Measurements from ENCODE around the gene WDR91. TPM values are rescaled to one million over a fixed set of nuclear protein-coding genes. Genes with fewer than 3 reads are reported as not detected.

WDR91 gene
- total and polyA plus RNA-seq, 2 donors (not counting 1 experiment from before 2014, with no cell fraction given) = 26.7 to 40.7 TPM

DNA sequence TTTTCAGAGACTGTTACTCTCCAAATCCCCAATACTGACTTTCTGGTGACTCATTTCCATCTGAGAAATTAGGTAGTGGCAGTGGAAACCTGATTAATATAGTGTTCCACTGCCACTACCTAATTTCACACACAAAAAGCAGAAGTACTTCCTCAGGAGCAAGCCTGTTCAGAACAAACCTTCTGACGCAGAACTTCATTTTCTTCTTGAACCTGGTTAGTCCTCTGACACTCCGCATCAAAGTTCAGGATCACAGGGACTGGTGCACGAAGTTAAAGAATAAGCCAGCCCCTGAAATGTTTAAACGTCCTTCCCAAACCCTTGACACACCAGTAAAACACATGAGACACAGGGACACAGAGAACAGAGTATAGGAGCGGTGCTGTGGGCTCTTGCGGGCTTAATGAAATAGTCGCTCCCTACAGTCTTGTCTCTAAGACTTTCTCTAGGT, 4.4 kb downstream of the WDR91 start:
- Histone ChIP-seq H3K27ac (ENCODE audit: low read length in 2 of 2) (peak overlapping the region in 1 of 2 donors; percentile 14), H3K9me3 (ENCODE audit: control extremely low read depth in 1 of 3, control insufficient read depth in 2 of 3, insufficient read depth in 1 of 3, low read length in 2 of 3) (no peaks in the 10 kb centered on the region), H3K9ac (ENCODE audit: low read length) (peak overlapping the region; percentile 8), H3K27me3 (replicated peaks in 1 of 4; ENCODE audit: control extremely low read depth in 1 of 4, control insufficient read depth in 3 of 4, insufficient read depth in 4 of 4, low read length in 3 of 4) (no peaks in the 10 kb centered on the region), H3K36me3 (replicated peaks in 1 of 2; ENCODE audit: control extremely low read depth in 1 of 2, control insufficient read depth in 1 of 2, extremely low read depth in 1 of 2, insufficient read depth in 2 of 2, low read length in 1 of 2) (peaks cover 5 to 38% of the 10 kb centered on the region in 2 experiments), H4K20me1 (ENCODE audit: control insufficient read depth, insufficient read depth, low read length, poor library complexity, severe bottlenecking) (no peaks in the 10 kb centered on the region), H3K79me2 (ENCODE audit: control insufficient read depth, insufficient read depth, low read length) (peaks cover 22% of the 10 kb centered on the region), H3K4me1 (ENCODE audit: control insufficient read depth in 2 of 2, insufficient read depth in 2 of 2, low read length in 2 of 2) (peaks cover 33 to 34% of the 10 kb centered on the region in 2 donors), H3K4me2 (replicated peaks; ENCODE audit: low read depth, low read length, poor library complexity, severe bottlenecking) (peak overlapping the region; percentile 57), H2AFZ (ENCODE audit: insufficient read depth, low read depth, low read length, poor library complexity, severe bottlenecking) (peak overlapping the region; percentile 63), H3K4me3 (ENCODE audit: control extremely low read depth in 1 of 5, extremely low read depth in 1 of 5, insufficient read depth in 1 of 5, low read depth in 2 of 5, low read length in 4 of 5) (no peak overlapping the region)
- Mint-ChIP-seq H3K27ac (peak overlapping the region; percentile 86), H3K4me1 (peaks cover 57% of the 10 kb centered on the region), H3K27me3 (no peaks in the 10 kb centered on the region), H3K9me3 (ENCODE audit: insufficient read depth) (no peaks in the 10 kb centered on the region), H3K4me3 (peak overlapping the region; percentile 82)
- intact Hi-C loops (cut with micrococcal nuclease) = no loop called here
- ChIA-PET POLR2A (interaction anchor here (0.6 kb wide), 1 partner anchor 48 kb away, joined by 3 read pairs; no protein-coding TSS in a partner anchor), CTCF (interaction anchor here (1.0 to 1.5 kb wide), 4 partner anchors 59 to 220 kb away, joined by 3 to 5 read pairs (median 3); partner anchors contain the start of genes AGBL3 and TMEM140)
- TF ChIP-seq, protein P1, sequence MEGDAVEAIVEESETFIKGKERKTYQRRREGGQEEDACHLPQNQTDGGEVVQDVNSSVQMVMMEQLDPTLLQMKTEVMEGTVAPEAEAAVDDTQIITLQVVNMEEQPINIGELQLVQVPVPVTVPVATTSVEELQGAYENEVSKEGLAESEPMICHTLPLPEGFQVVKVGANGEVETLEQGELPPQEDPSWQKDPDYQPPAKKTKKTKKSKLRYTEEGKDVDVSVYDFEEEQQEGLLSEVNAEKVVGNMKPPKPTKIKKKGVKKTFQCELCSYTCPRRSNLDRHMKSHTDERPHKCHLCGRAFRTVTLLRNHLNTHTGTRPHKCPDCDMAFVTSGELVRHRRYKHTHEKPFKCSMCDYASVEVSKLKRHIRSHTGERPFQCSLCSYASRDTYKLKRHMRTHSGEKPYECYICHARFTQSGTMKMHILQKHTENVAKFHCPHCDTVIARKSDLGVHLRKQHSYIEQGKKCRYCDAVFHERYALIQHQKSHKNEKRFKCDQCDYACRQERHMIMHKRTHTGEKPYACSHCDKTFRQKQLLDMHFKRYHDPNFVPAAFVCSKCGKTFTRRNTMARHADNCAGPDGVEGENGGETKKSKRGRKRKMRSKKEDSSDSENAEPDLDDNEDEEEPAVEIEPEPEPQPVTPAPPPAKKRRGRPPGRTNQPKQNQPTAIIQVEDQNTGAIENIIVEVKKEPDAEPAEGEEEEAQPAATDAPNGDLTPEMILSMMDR (IDR thresholded peaks at IDR 0.05) = no peak
- no peak for ATAC-seq (ENCODE audit: low read depth)
- 52% methylated on average over 7 of the region's 7 CpGs for WGBS (ENCODE audit: insufficient coverage)
- DNase-seq = peak; percentile 50

DNA sequence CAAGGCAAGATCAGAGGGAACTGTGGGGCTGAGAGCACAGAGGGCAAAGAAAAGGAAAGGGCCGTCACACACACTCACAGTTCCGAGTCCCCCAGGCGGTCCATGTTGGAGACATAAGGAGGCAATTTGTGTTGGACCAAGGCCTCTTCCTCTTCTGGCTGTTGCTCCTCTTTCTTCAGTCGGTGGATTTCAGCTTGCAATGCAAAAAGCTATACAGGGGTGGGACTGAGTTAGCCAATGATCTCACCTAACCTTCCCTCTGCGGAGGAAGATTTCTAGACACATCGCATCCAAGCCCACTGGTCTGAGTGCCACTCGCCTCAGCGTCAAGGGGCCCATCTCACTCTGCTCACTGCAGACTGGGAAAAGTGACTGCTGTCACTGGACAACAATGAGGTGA, 5.5 kb downstream of the WDR91 start:
- H3K27ac ChIP-seq (ENCODE audit: low read length in 2 of 2) = no peak overlapping the region
- peaks cover 20% of the 10 kb centered on the region for H3K79me2 ChIP-seq (ENCODE audit: control insufficient read depth, insufficient read depth, low read length)
- Mint-ChIP-seq H3K27ac (peak overlapping the region; percentile 3), H3K4me3 (no peak overlapping the region), H3K9me3 (ENCODE audit: insufficient read depth) (no peaks in the 10 kb centered on the region), H3K27me3 (no peaks in the 10 kb centered on the region), H3K4me1 (peaks cover 51% of the 10 kb centered on the region)
- DNase-seq (no peak), ATAC-seq (ENCODE audit: low read depth) (no peak)
- no peaks in the 10 kb centered on the region for H3K27me3 ChIP-seq (replicated peaks in 1 of 4; ENCODE audit: control extremely low read depth in 1 of 4, control insufficient read depth in 3 of 4, insufficient read depth in 4 of 4, low read length in 3 of 4)
- H2AFZ ChIP-seq (ENCODE audit: insufficient read depth, low read depth, low read length, poor library complexity, severe bottlenecking) = no peak overlapping the region
- POLR2A ChIA-PET = no interaction called here
- H3K4me3 ChIP-seq (ENCODE audit: control extremely low read depth in 1 of 5, extremely low read depth in 1 of 5, insufficient read depth in 1 of 5, low read depth in 2 of 5, low read length in 4 of 5) = no peak overlapping the region
- H3K9ac ChIP-seq (ENCODE audit: low read length) = no peak overlapping the region
- 93% methylated on average over 8 of the region's 8 CpGs for WGBS (ENCODE audit: insufficient coverage)
- no peaks in the 10 kb centered on the region for H3K9me3 ChIP-seq (ENCODE audit: control extremely low read depth in 1 of 3, control insufficient read depth in 2 of 3, insufficient read depth in 1 of 3, low read length in 2 of 3)
- CTCF ChIA-PET = interaction anchor here (1.0 kb wide), 1 partner anchor 58 kb away, joined by 3 read pairs; the partner anchor contains the start of gene TMEM140
- no peak overlapping the region for H3K4me2 ChIP-seq (replicated peaks; ENCODE audit: low read depth, low read length, poor library complexity, severe bottlenecking)
- intact Hi-C loops (cut with micrococcal nuclease) = no loop called here
- H4K20me1 ChIP-seq (ENCODE audit: control insufficient read depth, insufficient read depth, low read length, poor library complexity, severe bottlenecking) = no peaks in the 10 kb centered on the region
- H3K36me3 ChIP-seq (replicated peaks in 1 of 2; ENCODE audit: control extremely low read depth in 1 of 2, control insufficient read depth in 1 of 2, extremely low read depth in 1 of 2, insufficient read depth in 2 of 2, low read length in 1 of 2) = peaks cover 5 to 48% of the 10 kb centered on the region in 2 experiments
- H3K4me1 ChIP-seq (ENCODE audit: control insufficient read depth in 2 of 2, insufficient read depth in 2 of 2, low read length in 2 of 2) = peaks cover 32% of the 10 kb centered on the region in 2 donors
- TF ChIP-seq EZH2 (IDR thresholded peaks at IDR 0.05; ENCODE audit: borderline replicate concordance, insufficient read depth, low read depth, low read length, poor library complexity, severe bottlenecking) = no peak
- TF ChIP-seq, protein P1 (IDR thresholded peaks at IDR 0.05) = no peak
